H9 (cell line): Measurements from ENCODE around the gene TTC31. TPM values are rescaled to one million over a fixed set of nuclear protein-coding genes. Genes with fewer than 3 reads are reported as not detected.
A peak's percentile ranks its signal among the peaks of the same experiment; 100 is the strongest.

Experiments
- DNase-seq: peaks from one replicate; pipeline ENCODE4 v3.0.0-alpha.2; 2017
- H2AFZ ChIP-seq: one replicate; pipeline ENCODE4 v1.6.1; 2013; ENCODE audit warnings: mild to moderate bottlenecking, low read length, control low read depth, moderate library complexity
- H2AK5ac ChIP-seq: 2 replicates; pipeline ENCODE4 v1.6.1; 2013; ENCODE audit warnings: low read length, control low read depth, mixed read lengths; ENCODE audit not compliant: insufficient read length
- H2BK120ac ChIP-seq: one replicate; pipeline ENCODE4 v1.6.1; 2013; ENCODE audit warnings: low read depth, mild to moderate bottlenecking, low read length, control low read depth, inconsistent platforms; ENCODE audit not compliant: poor library complexity, severe bottlenecking
- H2BK12ac ChIP-seq: 2 replicates; pipeline ENCODE4 v1.6.1; 2013; ENCODE audit warnings: low read length, control low read depth, mixed read lengths, low read depth; ENCODE audit not compliant: insufficient read length
- H2BK15ac ChIP-seq: 2 replicates; pipeline ENCODE4 v1.6.1; 2013; ENCODE audit warnings: low read depth, low read length, control low read depth
- H2BK20ac ChIP-seq: one replicate; pipeline ENCODE4 v1.6.1; 2013; ENCODE audit warnings: low read depth, mild to moderate bottlenecking, low read length, control low read depth, inconsistent platforms; ENCODE audit not compliant: poor library complexity, severe bottlenecking
- H2BK5ac ChIP-seq: 2 replicates; pipeline ENCODE4 v1.6.1; 2013; ENCODE audit warnings: low read length, control low read depth, mixed read lengths; ENCODE audit not compliant: insufficient read length
- H3K14ac ChIP-seq: 2 replicates; pipeline ENCODE4 v1.6.1; 2013; ENCODE audit warnings: low read length, control low read depth; ENCODE audit not compliant: insufficient read depth
- H3K18ac ChIP-seq: 2 replicates; pipeline ENCODE4 v1.6.1; 2013; ENCODE audit warnings: low read depth, mild to moderate bottlenecking, mixed read lengths, low read length, control low read depth; ENCODE audit not compliant: insufficient read length
- H3K23ac ChIP-seq: 2 replicates; pipeline ENCODE4 v1.6.1; 2013; ENCODE audit warnings: low read length, control low read depth, mixed read lengths, low read depth; ENCODE audit not compliant: insufficient read length
- H3K23me2 ChIP-seq: 2 replicates; pipeline ENCODE4 v1.6.1; 2013; ENCODE audit warnings: low read depth, mild to moderate bottlenecking, mixed read lengths, low read length, control low read depth; ENCODE audit not compliant: insufficient read length, poor library complexity, severe bottlenecking
- H3K27ac ChIP-seq: 2 replicates; pipeline ENCODE4 v1.5.1; 2013; ENCODE audit warnings: low read length, control low read depth, mixed read lengths, low read depth; ENCODE audit not compliant: insufficient read length
- H3K27me3 ChIP-seq: 2 replicates; pipeline ENCODE4 v1.6.1; 2013; ENCODE audit warnings: low read length, control low read depth, inconsistent platforms; ENCODE audit not compliant: insufficient read depth
- H3K4ac ChIP-seq: 2 replicates; pipeline ENCODE4 v1.6.1; 2013; ENCODE audit warnings: low read depth, mild to moderate bottlenecking, control low read depth, inconsistent platforms, low read length, moderate library complexity
- H3K4me1 ChIP-seq: 2 replicates; pipeline ENCODE4 v1.6.1; 2013; ENCODE audit warnings: low read length, control low read depth, inconsistent platforms; ENCODE audit not compliant: insufficient read depth
- H3K4me2 ChIP-seq: 2 replicates; pipeline ENCODE4 v1.6.1; 2013; ENCODE audit warnings: low read length, control low read depth, mixed read lengths; ENCODE audit not compliant: insufficient read length, insufficient read depth
- H3K56ac ChIP-seq: 2 replicates; pipeline ENCODE4 v1.6.1; 2013; ENCODE audit warnings: low read depth, mild to moderate bottlenecking, mixed read lengths, low read length, control low read depth; ENCODE audit not compliant: insufficient read length
- H3K79me1 ChIP-seq: 2 replicates; pipeline ENCODE4 v1.6.1; 2013; ENCODE audit warnings: low read depth, mild to moderate bottlenecking, moderate library complexity, low read length, control low read depth, inconsistent platforms; ENCODE audit not compliant: insufficient read depth, poor library complexity, severe bottlenecking
- H3K79me2 ChIP-seq: 2 replicates; pipeline ENCODE4 v1.6.1; 2013; ENCODE audit warnings: low read length, control low read depth, inconsistent platforms; ENCODE audit not compliant: insufficient read depth
- H3K9ac ChIP-seq: 2 replicates; pipeline ENCODE4 v1.6.1; 2013; ENCODE audit warnings: low read length, control low read depth, mixed read lengths; ENCODE audit not compliant: insufficient read length; ENCODE audit errors: extremely low read depth
- H3K9me3 ChIP-seq: one replicate; pipeline ENCODE4 v1.6.1; 2013; ENCODE audit warnings: low read depth, low read length, inconsistent platforms; ENCODE audit not compliant: control insufficient read depth
- H3T11ph ChIP-seq: one replicate; pipeline ENCODE4 v1.6.1; 2013; ENCODE audit warnings: mild to moderate bottlenecking, low read length, control low read depth, inconsistent platforms
- H4K20me1 ChIP-seq: one replicate; pipeline ENCODE4 v1.6.1; 2013; ENCODE audit not compliant: control insufficient read depth, insufficient read length, insufficient read depth
- H4K5ac ChIP-seq: 2 replicates; pipeline ENCODE4 v1.6.1; 2013; ENCODE audit warnings: low read depth, mild to moderate bottlenecking, mixed read lengths, low read length, control low read depth; ENCODE audit not compliant: insufficient read length
- H4K8ac ChIP-seq: replicated peaks from 2 replicates; pipeline ENCODE4 v1.6.1; 2013; ENCODE audit warnings: low read length, control low read depth, mixed read lengths, low read depth; ENCODE audit not compliant: insufficient read length
- H4K91ac ChIP-seq: 2 replicates; pipeline ENCODE4 v1.6.1; 2013; ENCODE audit warnings: low read depth, mild to moderate bottlenecking, moderate library complexity, mixed read lengths, low read length, control low read depth; ENCODE audit not compliant: insufficient read length
- H3K27ac Mint-ChIP-seq, 3 experiments: 2 replicates in 2 of 3; 3 replicates in 1 of 3; pipeline ENCODE4 v1.8.0; 2020 to 2021; ENCODE audit warnings: mixed read lengths in 3 of 3, mild to moderate bottlenecking in 1 of 3, moderate library complexity in 1 of 3
- H3K27me3 Mint-ChIP-seq: 2 replicates; pipeline ENCODE4 v1.8.0; 2021; ENCODE audit warnings: low read depth, mild to moderate bottlenecking, moderate library complexity, mixed read lengths
- H3K36me3 Mint-ChIP-seq, 3 experiments: 2 replicates in 2 of 3; 3 replicates in 1 of 3; pipeline ENCODE4 v1.8.0; 2020 to 2021; ENCODE audit warnings: low read depth in 3 of 3, mixed read lengths in 3 of 3; ENCODE audit not compliant: insufficient read depth in 1 of 3
- H3K4me1 Mint-ChIP-seq, 2 experiments: 2 replicates each; pipeline ENCODE4 v1.8.0; 2020; ENCODE audit warnings: mixed read lengths in 2 of 2
- H3K4me3 Mint-ChIP-seq, 2 experiments: 2 replicates in 1 of 2; 3 replicates in 1 of 2; pipeline ENCODE4 v1.8.0; 2020 to 2021; ENCODE audit warnings: mild to moderate bottlenecking in 2 of 2, mixed read lengths in 2 of 2, moderate library complexity in 1 of 2
- H3K9me3 Mint-ChIP-seq, 2 experiments: 2 replicates in 1 of 2; 3 replicates in 1 of 2; pipeline ENCODE4 v1.8.0; 2020; ENCODE audit warnings: mild to moderate bottlenecking in 2 of 2, mixed read lengths in 2 of 2, moderate library complexity in 1 of 2
- WGBS: extraction: QIAGEN DNeasy Blood & Tissue Kit; methylation state at CpG from one replicate; pipeline ENCODE4 v1.1.7; 2013; ENCODE audit warnings: missing lambda C conversion rate, low lambda C conversion rate, mixed read lengths; ENCODE audit not compliant: insufficient read length; ENCODE audit errors: extremely low coverage; 5-methylcytosine and 5-hydroxymethylcytosine counted together
- total RNA-seq: library from RNA; stranded (reverse); gene quantifications from 2 replicates; pipeline ENCODE4 v1.2.1, GENCODE V29; 2021
- TF ChIP-seq, protein P1 (sequence below): fragments of 200-600 bp; sonication (generic); conservative IDR thresholded peaks from 3 replicates; pipeline ENCODE4 v1.8.0; 2021; ENCODE audit warnings: antibody characterized with exemption, mild to moderate bottlenecking

The TTC31 gene
- total RNA-seq, 1 experiment from 2014 or later, result 33.3 TPM

- H4K91ac ChIP-seq, result no peak overlapping the region
- H3K36me3 Mint-ChIP-seq, result peaks cover 24 to 33% (median 24%) of the 10 kb centered on the region in 3 experiments
- H2BK20ac ChIP-seq, result no peak overlapping the region
- no peak overlapping the region for H2BK120ac ChIP-seq
- no peak overlapping the region for H3K23ac ChIP-seq
- H3K4me2 ChIP-seq, result peak overlapping the region; percentile 54
- no peak overlapping the region for H3K18ac ChIP-seq
- no peak overlapping the region for H4K8ac ChIP-seq
- H3T11ph ChIP-seq, result no peak overlapping the region
- no peaks in the 10 kb centered on the region for H3K79me1 ChIP-seq
- peak overlapping the region; percentile 72 to 85 for H3K4me3 Mint-ChIP-seq
- peaks cover 4% of the 10 kb centered on the region; the same call in 1 of the 2 replicates for H3K4me1 ChIP-seq
- H3K23me2 ChIP-seq, result peaks cover 31% of the 10 kb centered on the region
- no peak overlapping the region for H3K27ac Mint-ChIP-seq
- H2AFZ ChIP-seq, result no peak overlapping the region
- no peak overlapping the region for H2BK15ac ChIP-seq
- peaks cover 3 to 5% of the 10 kb centered on the region in 2 experiments; a peak in 3 of 5 replicates for H3K9me3 Mint-ChIP-seq
- H3K14ac ChIP-seq, result no peak overlapping the region
- no peak overlapping the region for H2BK5ac ChIP-seq
- TF ChIP-seq, protein P1, sequence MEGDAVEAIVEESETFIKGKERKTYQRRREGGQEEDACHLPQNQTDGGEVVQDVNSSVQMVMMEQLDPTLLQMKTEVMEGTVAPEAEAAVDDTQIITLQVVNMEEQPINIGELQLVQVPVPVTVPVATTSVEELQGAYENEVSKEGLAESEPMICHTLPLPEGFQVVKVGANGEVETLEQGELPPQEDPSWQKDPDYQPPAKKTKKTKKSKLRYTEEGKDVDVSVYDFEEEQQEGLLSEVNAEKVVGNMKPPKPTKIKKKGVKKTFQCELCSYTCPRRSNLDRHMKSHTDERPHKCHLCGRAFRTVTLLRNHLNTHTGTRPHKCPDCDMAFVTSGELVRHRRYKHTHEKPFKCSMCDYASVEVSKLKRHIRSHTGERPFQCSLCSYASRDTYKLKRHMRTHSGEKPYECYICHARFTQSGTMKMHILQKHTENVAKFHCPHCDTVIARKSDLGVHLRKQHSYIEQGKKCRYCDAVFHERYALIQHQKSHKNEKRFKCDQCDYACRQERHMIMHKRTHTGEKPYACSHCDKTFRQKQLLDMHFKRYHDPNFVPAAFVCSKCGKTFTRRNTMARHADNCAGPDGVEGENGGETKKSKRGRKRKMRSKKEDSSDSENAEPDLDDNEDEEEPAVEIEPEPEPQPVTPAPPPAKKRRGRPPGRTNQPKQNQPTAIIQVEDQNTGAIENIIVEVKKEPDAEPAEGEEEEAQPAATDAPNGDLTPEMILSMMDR, result no peak
- no CpG with 5 or more reads among the region's 45 CpGs for WGBS
- H3K9me3 ChIP-seq, result no peaks in the 10 kb centered on the region
- H4K5ac ChIP-seq, result no peak overlapping the region
- H3K4ac ChIP-seq, result no peak overlapping the region
- H3K27me3 Mint-ChIP-seq, result peaks cover 81% of the 10 kb centered on the region
- no peaks in the 10 kb centered on the region for H4K20me1 ChIP-seq
- peaks cover 59 to 67% of the 10 kb centered on the region in 2 experiments for H3K4me1 Mint-ChIP-seq
- no peak overlapping the region for H3K56ac ChIP-seq
- no peak overlapping the region for H2BK12ac ChIP-seq
- H3K9ac ChIP-seq, result no peak overlapping the region
- no peak for DNase-seq
- H3K79me2 ChIP-seq, result no peaks in the 10 kb centered on the region
- H3K27ac ChIP-seq, result no peak overlapping the region
- no peak overlapping the region for H2AK5ac ChIP-seq
- peaks cover 64% of the 10 kb centered on the region for H3K27me3 ChIP-seq
Observed at GRCh38 chr2:74503506-74504475, 20.9 kb downstream of the TTC31 start.
